Activated T-helper 17 cell treated with anti-CD3 and anti-CD28 coated beads, Interleukin-2, amount 50 U/mL, for 72 hours (primary cell): ENCODE data around the gene GDNF. TPM values are rescaled to one million over a fixed set of nuclear protein-coding genes. Genes with fewer than 3 reads are reported as not detected.

ENCODE experiments used
- ATAC-seq: fragments of 150-1000 bp; cut with Tn5 transposase; replicated peaks from 2 replicates; pipeline ENCODE4 v1.10.0; 2021; ENCODE audit warnings: mild to moderate bottlenecking, moderate library complexity
- H3K27ac Mint-ChIP-seq: one replicate; pipeline ENCODE4 v1.8.0; 2022; ENCODE audit warnings: mixed read lengths
- H3K27me3 Mint-ChIP-seq: one replicate; pipeline ENCODE4 v1.8.0; 2022; ENCODE audit warnings: mixed read lengths
- H3K36me3 Mint-ChIP-seq: one replicate; pipeline ENCODE4 v1.8.0; 2022; ENCODE audit warnings: low read depth, mild to moderate bottlenecking, mixed read lengths
- H3K4me1 Mint-ChIP-seq: one replicate; pipeline ENCODE4 v1.8.0; 2022; ENCODE audit warnings: mixed read lengths
- H3K4me3 Mint-ChIP-seq: one replicate; pipeline ENCODE4 v1.8.0; 2022; ENCODE audit warnings: mild to moderate bottlenecking, mixed read lengths
- H3K9me3 Mint-ChIP-seq: one replicate; pipeline ENCODE4 v1.8.0; 2022; ENCODE audit warnings: mixed read lengths
- total RNA-seq, 2 donors: library from RNA; stranded (reverse); gene quantifications; one replicate each; pipeline ENCODE4 v1.2.3, GENCODE V29; 2022

GDNF gene
- total RNA-seq, 2 donors from 2014 or later, result not detected

DNA sequence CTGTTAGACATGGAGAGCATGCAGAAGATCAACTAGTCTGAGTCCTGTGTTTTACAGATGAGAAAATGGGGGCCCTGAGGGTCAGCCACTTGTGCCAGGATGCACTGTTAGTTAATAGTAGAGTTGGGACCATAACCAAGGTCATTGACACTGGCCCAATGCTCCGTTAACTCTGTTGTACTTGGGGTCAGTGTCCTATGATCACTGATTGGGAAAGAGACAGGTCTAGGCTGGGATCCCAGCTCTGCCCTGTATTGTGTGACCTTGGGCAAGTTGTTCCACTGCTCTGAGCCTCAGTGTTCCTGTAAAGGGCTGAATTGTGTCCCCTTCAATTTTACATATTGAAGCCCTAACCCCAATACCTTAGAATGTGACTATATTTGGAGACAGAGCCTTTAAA lies 70.0 kb downstream of the GDNF start:
- peaks cover under 1% of the 10 kb centered on the region for H3K9me3 Mint-ChIP-seq
- no peak overlapping the region for H3K4me3 Mint-ChIP-seq
- peaks cover 8% of the 10 kb centered on the region for H3K27me3 Mint-ChIP-seq
- H3K27ac Mint-ChIP-seq, result no peak overlapping the region
- H3K36me3 Mint-ChIP-seq, result no peaks in the 10 kb centered on the region
- H3K4me1 Mint-ChIP-seq, result no peaks in the 10 kb centered on the region
- no peak for ATAC-seq

DNA sequence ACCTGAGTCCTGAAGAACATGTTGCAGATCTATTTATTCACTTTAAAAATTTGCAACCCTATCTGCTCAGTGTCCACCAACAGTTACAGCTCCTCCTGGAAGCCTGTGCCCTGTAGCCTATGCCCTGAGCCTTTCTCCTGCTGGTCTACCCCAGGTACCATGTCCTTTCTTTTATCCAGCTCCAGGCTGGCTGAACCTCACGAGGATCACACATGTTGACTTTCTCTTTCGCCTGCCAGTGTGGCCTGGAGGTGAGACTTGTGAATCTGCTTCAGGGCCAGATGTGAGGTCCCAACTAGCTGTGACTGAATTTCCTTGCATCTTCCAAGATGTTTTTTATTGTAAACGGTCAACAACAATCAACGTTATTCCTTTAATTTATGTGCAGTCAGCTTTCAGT lies 70.7 kb downstream of the GDNF start:
- Mint-ChIP-seq H3K27ac (no peak overlapping the region), H3K9me3 (no peaks in the 10 kb centered on the region), H3K4me3 (no peak overlapping the region), H3K27me3 (peaks cover 8% of the 10 kb centered on the region), H3K36me3 (no peaks in the 10 kb centered on the region), H3K4me1 (no peaks in the 10 kb centered on the region)
- no peak for ATAC-seq

DNA sequence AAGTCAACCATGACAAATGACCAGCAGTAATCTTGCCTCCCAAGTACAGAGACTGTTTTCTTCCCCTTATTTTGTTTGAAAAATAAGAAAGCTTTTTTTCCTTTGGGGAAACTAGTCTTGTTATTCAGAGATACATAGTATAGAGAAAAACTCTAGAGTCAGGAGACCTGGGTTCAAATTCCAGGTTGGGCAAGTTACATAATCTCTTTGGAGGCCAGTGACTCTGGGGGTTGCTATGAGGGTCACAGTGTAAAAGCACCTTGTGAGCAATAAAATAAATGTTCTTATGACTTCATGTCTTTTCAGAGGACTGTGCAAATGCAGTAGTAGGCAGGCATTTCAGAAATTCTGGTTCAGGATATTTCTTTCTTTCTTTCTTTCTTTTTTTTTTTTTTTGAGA lies 71.5 kb downstream of the GDNF start:
- Mint-ChIP-seq H3K4me3 (no peak overlapping the region), H3K9me3 (no peaks in the 10 kb centered on the region), H3K36me3 (no peaks in the 10 kb centered on the region), H3K27me3 (peaks cover 8% of the 10 kb centered on the region), H3K4me1 (no peaks in the 10 kb centered on the region), H3K27ac (no peak overlapping the region)
- no peak for ATAC-seq

DNA sequence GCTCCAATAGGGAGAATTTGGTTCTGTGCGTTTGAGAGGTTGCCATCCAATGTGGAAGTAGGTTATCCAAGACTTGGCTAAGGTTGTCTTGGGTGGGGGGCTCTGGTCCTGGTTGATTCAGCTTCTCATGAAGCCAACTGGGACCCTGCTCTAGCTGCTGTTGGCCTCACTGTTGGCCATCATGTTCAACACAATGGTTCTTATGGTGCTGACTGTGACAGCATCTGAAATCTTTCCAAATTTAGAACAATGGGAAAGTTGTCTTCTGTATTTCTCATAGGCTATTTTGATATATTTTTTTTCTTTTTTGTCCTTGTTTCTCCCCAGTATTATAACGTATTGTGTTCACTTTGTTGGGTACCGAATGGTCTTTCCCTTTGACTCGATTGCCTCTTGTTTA lies 71.9 kb downstream of the GDNF start:
- Mint-ChIP-seq H3K4me3 (no peak overlapping the region), H3K36me3 (no peaks in the 10 kb centered on the region), H3K9me3 (no peaks in the 10 kb centered on the region), H3K27ac (no peak overlapping the region), H3K27me3 (peaks cover 8% of the 10 kb centered on the region), H3K4me1 (no peaks in the 10 kb centered on the region)
- no peak for ATAC-seq

DNA sequence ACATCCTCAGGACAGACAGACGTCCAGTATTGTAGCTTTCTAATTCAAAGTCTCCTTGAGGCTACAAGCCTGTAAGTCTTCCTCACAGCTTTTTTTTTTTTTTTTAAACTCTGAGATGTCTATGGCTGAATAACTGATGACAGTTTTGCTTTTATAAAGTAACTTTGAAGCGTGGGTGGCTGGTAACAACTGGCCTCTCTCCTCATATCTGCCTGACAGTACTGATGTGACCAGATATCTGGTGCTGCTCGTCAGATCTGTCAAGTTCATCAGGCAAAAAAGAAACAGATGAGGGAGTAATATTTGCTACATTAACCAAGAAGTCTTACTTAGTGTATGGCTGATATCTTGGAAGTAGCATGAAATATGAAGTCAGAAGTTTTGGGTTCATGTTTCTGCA lies 72.6 kb downstream of the GDNF start:
- ATAC-seq, result no peak
- Mint-ChIP-seq H3K36me3 (no peaks in the 10 kb centered on the region), H3K4me1 (no peaks in the 10 kb centered on the region), H3K4me3 (no peak overlapping the region), H3K9me3 (no peaks in the 10 kb centered on the region), H3K27ac (no peak overlapping the region), H3K27me3 (peaks cover 8% of the 10 kb centered on the region)
